ENCODE measurements around the gene ATP2B2.

The ATP2B2 gene

DNA sequence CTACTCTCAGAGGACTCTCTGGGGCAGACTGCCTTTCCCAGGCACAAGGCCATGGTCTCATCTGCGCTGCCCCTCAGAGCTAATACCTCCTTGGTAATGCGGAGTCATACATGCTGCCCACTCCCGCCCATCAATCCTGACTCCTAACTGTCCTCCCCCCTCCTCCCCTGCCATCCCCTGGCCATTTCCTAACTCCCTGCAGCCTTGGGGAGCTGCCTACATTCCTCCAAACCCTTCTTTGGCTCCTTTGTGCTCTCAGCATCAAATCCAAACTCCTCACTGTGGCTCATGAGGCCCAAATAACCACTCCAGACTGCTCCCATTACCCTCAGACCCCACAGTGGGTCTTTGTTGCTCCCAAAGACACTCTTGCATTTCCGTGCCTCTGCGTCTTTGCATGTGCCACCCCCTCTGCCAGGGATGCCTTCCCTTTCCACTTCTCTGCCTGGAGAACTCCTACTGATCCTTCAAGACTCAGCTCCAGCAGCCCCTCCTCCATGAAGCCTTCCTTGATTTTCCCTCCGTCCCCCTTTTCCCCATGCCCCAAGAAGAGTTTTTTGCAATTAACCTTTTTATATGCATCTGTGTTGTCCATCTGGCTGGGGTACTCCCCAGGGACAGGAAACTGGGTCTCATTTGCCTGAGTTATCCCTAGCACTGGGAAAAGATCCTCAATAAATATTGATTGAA is 5.5 kb upstream of the ATP2B2 start:
- no peak for DNase-seq (ENCODE audit: low read depth in 2 of 2)

DNA sequence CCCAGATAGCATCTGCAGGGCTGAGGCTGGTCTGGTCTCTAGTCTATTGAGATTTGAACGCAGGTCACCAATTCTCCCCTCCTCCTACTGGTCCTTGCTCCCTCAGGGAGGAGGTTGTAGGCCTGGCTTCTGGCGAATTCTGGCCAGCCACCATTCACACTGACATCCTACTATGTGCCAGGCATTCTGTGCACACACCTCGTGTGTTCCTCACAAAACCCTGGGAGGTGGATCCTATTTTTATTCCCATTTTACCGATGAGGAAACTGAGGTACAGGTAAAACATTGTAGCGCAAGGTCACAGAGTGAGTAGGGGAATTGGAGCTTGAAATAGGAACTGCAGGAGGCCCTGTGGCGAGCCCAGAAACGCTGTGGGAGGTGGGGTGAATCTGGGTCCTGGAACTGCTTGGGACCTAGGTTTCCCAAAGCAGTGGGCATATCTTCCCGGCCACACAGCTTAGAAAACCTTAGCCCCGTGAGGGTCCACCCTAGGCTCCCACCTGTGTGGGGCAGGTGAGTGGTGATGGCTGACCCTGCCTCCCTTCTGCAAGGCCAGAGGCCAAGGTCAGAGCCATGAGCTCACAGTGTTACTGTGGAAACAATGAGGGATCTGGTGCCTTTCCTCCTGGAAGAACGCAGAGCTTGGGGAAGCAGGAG is 4.8 kb upstream of the ATP2B2 start:
- no peak for DNase-seq (ENCODE audit: low read depth in 2 of 2)

GRCh38 chr3:10509325-10509724 is 3.9 kb upstream of the ATP2B2 start:
- no peak for DNase-seq (ENCODE audit: low read depth in 2 of 2)

GRCh38 chr3:10508619-10509260 is 3.4 kb upstream of the ATP2B2 start:
- no peak for DNase-seq (ENCODE audit: low read depth in 2 of 2)

DNA sequence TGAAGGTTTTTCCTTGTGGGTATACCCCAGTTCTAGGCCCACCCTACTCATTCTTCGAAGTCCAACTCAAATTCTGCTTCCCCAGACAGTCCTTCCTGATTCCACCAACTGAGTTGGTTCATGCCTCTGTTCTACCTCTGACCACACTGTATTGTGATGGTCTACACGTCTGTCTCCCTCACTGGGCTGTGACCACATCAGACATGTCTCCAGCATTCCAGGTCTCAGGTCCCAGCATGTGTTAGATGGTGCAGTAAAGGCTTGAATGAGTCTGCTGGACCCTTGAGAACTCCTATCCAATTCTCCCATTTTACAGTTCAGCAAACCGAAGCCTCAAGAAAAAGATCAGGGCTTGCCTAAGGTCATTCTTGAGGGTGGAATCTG is 2.8 kb upstream of the ATP2B2 start:
- no peak for DNase-seq (ENCODE audit: low read depth in 2 of 2)

DNA sequence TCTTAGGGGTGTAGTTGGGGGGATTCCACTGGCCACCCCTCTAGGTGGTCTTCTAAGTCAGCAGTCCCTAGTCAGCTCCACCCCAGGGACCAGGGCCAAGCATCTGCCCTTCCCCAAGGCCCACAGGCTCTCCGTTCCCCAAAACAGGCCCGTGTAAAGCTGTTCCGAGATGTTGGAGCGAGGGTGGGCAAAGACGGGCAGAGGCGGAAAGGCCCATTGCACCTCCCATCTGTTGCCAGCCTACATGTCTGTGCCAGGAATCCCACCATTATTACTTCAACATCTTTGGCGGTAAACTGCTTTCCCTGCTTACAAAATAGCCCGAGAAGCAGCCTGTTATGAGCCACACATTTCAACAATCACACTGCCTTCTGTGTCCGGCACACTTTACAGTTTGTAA is 1.9 kb upstream of the ATP2B2 start:
- DNase-seq (ENCODE audit: low read depth in 2 of 2) = no peak

DNA sequence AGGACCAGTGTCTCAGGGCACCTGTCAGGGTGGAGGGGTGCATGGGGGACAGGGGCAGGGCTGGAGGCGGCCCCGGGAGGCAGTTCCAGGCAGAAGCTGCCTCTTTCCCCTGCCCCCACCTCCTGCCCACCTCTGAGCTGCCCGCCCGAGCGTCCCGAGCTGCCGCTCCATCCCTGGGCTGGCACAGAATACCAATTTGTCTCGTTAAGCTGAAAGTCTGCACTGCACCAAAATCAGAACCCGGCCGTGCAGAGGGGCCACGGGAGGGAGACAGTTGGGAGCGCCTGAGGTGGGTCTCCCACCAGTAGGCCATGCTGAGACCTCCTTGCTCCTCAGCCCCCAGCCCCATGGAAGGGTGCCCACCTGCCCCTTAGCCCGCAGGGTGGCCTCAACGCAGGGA is 1.3 kb upstream of the ATP2B2 start:
- DNase-seq (ENCODE audit: low read depth in 2 of 2) = no peak

DNA sequence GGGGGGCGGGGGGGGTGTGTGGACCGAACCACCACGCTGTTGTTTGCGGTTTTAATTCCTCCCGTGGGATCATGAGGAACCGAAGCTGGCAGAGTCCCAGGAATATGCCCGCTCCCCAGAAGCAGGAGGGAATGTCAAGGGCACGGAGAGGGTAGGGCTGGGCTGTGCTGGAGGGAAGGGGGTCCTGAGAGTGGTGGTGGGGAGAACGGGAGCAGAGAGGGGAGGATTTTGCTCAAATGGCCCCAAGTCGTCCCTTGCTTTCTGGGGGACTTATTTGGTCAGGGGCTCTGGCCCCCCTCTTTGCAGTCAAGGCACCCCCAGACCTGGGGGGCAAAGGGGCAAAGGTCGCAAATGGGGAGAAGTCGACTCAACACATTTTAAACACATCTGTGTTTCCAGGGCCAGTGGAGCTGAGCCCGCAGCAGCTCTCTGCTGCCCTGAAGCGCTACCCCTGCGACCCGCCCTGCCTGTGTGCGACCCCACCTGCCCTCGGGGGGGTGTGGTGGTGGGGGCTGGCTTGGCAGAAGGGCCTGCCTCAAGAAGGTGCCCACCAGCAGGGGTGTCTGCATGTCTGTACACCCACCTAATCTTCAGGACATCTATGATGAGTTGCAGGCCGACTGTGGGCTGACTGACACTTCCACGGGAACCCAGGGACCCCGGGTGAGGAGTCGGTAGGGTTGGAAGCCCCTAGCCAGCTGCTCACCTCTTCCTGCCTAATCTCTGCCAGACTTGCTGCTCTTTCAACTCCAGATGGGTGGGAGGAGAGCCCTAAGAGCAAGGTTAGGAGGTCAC is 602 bp upstream of the ATP2B2 start:
- no peak for DNase-seq (ENCODE audit: low read depth in 2 of 2)

DNA sequence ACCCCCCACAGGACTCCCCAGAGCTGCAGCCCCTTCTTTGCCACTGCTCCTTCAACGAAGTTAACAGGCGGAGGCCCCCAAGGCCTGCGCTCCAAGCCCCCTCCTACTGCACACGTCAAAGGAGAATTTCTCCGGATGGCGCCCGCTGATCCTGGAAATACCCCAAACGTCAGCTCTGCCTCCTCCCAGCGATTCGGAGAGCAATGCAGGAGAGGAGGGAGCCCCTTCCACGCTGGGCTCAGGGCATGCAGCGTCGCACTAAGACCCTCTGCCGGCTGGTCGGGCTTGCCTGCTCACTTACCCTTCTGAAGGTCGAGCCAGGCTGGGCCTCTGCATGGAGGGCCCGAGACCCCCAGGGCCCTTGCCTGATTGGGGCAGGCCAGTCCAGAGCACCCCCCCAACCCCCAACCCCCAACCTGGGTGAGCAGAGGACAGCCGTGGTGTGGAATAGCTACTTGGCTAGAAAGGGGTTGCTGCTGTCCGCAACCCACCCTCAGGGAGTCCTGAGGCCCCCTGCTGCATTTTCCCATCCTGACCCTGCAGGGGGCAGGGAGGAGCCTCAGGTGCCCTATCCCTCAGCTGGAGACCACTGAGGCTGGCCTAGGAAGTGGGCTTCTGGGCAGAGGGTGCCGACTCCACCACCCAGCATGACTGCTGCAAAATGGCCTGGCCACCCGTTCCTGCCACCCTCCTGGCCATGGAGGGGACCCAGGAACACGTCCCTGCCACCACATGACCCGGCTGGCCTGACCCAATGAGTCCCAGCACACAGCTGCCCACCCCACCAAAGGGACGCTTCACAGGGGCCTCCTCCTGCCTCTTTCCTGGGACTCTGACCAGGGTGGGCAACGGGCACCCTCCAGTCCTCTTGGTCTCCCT is 976 bp downstream of the ATP2B2 start:
- DNase-seq (ENCODE audit: low read depth in 2 of 2) = no peak

DNA sequence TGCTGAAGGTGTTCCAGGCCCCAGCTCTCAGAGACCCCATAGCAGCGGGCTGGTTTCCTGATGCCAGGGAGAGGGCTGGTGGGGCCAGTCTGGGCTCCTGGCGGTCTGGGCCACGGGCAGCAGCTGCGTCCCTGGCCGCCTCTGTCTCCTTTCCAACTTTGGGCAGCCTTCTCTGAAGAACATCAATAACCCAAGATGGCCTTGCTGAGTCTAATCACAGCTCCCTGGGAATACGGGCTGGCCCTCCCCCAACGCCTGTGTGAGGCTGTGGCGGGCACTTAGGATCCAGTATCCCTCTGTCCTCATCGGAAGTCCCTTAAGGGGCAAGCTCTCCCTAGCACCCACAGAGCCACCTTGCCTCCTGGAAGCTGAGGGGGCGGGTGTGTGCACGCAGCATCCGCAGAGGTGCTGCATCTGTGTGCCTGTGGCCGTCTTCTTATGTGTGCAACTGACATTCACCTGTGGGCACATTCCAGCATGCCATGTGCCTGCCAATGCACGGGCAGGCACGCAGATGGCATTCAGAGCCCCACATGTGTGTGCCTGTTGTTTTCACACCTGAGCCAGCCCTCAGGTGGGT is 2.1 kb downstream of the ATP2B2 start:
- DNase-seq (ENCODE audit: low read depth in 2 of 2) = no peak

- no peak for DNase-seq (ENCODE audit: low read depth in 2 of 2)
These were observed 3.1 kb downstream of the ATP2B2 start for GRCh38 chr3:10502185-10502880.

DNA sequence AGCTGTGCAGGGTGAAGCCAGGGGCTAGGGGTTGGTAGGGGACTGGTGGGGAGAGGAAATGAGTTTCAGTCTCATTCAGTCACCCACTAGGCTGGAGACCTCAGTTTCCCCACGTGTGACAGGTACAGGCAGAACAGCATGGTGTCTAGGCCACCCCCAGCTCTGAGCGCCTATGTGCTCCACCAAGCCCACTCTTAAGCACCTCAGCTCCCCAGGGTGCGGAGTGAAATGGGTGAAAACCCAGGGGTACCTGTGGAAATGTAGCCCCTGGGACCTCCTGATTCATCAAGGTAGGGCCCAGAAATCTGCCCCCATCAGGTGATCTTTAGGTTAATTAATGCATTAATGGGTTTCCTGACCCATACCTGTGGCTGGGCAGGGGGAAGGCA is 3.7 kb downstream of the ATP2B2 start:
- no peak for DNase-seq (ENCODE audit: low read depth in 2 of 2)

DNA sequence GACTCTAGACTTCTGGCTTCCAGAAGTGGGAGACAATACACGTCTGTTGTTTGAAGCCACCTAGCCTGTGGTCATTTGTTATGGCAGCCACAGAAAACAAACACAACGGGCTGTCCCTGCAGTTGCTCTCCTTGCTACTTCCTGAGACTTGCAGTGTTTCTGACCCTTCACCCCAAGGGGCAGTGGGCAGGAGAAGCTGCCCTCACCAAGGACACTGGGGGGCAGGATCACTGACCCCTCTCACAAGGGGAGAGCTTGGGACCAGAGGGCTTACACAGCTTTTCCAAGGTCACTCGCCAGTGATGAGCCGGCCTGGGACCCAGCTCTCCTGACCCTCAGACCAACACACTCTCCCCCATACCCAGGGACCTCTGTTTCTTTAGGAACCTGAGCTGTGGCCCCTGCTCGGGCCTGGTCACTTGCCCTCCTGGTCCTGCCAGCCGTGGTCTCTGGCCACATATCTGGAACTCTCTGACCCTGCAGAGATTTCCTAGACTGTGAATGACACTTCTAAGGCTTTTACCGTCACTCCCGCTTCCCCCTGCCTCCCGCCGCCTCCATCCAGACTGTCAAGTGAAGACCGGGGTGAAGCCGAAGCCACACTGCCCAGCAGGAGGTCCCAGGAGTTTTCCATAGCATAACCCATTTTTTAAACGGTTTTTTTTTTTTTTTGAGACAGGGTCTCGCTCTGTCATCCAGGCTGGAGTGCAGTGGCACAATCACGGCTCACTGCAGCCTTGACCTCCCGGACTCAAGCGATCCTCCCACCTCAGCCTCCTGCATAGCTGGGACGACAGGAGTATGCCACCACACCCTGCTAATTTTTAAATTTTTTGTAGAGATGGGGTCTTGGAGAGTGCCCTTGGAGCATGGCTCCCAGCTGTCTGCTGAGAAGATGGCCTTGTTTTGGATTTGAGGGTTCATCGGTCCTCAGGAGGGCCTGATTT is 4.4 kb downstream of the ATP2B2 start:
- no peak for DNase-seq (ENCODE audit: low read depth in 2 of 2)

GRCh38 chr3:10498271-10498670 is 7.1 kb downstream of the ATP2B2 start:
- no peak for DNase-seq (ENCODE audit: low read depth in 2 of 2)

- no peak for DNase-seq (ENCODE audit: low read depth in 2 of 2)
These were observed 7.9 kb downstream of the ATP2B2 start for GRCh38 chr3:10497439-10497838.

DNA sequence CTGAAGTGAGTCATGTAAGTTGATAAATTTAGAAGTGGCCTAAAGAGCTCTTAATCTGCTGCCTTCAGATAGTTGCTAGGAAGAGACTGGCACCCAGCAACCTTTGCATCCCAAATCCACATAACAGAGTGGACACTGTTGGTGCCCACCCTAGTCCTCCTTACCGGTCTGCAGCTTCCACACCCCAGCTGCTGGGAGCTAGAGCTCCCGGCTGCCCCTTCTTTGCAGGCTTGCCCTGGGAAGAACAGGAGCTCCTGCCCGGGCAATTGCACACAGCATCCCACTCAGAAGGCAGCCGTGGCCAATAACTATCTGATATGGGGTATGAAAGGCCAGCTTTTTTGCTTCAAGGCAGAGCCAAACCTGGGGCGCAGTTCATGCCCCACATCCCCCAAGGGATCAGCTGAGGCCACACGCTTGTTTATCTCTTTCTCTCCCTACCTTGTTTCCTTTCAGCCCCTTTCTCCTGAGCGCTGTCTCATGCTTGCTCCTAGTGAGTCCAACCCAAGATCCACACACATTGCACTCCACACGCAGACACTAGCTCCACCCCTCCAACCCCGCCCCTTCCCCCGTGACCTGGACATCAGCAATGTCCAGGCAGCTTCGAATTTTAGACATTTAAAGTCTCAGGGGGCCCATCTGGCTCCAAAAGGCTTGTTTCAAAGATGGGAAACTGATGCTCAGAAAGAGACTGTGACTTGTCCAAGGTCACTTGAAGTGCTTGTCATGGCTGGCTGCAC is 9.1 kb downstream of the ATP2B2 start:
- DNase-seq (ENCODE audit: low read depth in 2 of 2) = no peak

- DNase-seq (ENCODE audit: low read depth in 2 of 2) = no peak
These were observed 9.8 kb downstream of the ATP2B2 start for GRCh38 chr3:10495614-10496013.

- no peak for DNase-seq (ENCODE audit: low read depth in 2 of 2)
These were observed 10.4 kb downstream of the ATP2B2 start for GRCh38 chr3:10495003-10495402.

GRCh38 chr3:10494180-10494579 is 11.2 kb downstream of the ATP2B2 start:
- DNase-seq (ENCODE audit: low read depth in 2 of 2) = no peak

All from stimulated activated CD4-positive, alpha-beta T cell treated with anti-CD3 and anti-CD28 coated beads, Interleukin-15, amount 100 ng/mL, for 48 hours (primary cell).